Activated T-cell treated with anti-CD3 and anti-CD28 coated beads, Interleukin-2, amount 50 U/mL, for 24 hours (primary cell): ENCODE data around the gene ZIC1.

Experiments
- DNase-seq: peaks from one replicate; pipeline ENCODE4 v3.0.0-alpha.2; 2020
- H3K27ac Mint-ChIP-seq: 2 replicates; pipeline ENCODE4 v1.8.0; 2020; ENCODE audit warnings: mild to moderate bottlenecking, mixed read lengths
- H3K27me3 Mint-ChIP-seq: 2 replicates; pipeline ENCODE4 v1.8.0; 2020; ENCODE audit warnings: mixed read lengths
- H3K36me3 Mint-ChIP-seq: 2 replicates; pipeline ENCODE4 v1.8.0; 2020; ENCODE audit warnings: low read depth, mixed read lengths
- H3K4me1 Mint-ChIP-seq: 2 replicates; pipeline ENCODE4 v1.8.0; 2020; ENCODE audit warnings: low read depth, mixed read lengths
- H3K4me3 Mint-ChIP-seq: 2 replicates; pipeline ENCODE4 v1.8.0; 2020; ENCODE audit warnings: mild to moderate bottlenecking, moderate library complexity, mixed read lengths
- H3K9me3 Mint-ChIP-seq: 2 replicates; pipeline ENCODE4 v1.8.0; 2020; ENCODE audit warnings: mixed read lengths

ZIC1 gene

DNA sequence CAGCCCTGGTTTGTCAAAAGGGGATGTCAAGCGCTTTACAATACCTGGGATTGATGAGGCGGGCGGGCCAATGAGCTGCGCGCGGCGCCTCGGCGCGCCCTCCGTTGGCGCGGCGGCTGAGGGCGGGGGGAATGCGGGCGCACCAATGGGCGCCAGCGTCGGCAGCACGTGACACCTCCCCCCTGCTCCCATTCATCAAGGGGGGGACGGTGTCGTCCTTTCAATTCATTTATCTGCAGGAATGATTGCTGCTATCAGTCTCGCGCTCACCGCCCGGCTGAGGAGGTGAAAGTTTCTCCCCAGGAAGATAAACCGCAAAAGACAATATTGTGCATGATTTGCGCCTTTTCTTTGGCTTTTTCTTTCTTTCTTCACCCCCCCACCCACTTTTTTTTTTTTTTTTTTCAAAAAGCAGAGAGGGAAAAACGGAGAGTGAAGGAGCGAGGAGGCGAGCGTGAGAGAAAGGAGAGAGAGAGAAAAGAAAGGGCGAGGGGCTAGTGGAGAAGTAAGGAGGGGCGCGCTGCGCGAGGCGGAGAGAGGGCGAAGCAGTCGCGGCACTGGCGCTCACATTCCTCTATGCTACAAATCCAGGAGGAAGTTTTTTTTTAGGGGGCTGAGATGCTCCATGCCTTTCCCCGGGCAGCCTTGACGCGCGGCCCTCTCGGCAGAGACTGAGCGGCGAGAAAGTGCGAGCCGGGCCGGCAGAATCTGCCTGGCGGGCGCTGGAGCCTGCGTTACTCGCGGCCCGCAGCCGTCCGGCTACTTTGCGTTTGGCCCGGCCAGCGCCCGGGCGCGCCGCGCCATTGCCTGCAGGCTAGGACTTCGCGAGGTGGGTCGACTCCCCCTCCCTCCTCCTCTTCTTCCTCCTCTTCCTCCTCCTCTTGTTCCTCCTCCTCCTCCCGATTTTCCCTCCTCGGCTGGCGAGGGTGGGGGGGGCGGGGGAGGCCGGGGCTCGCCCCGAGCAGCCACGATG is at the start of gene ZIC1:
Gene ZIC1 (plus strand): TSS at position 223 of the 973 bp plus-strand sequence. CDS start 748 bp downstream, at position 971.
- peak within 1 kb of the TSS; percentile 68 for H3K27ac Mint-ChIP-seq
- H3K36me3 Mint-ChIP-seq, result no peaks in the 10 kb centered on the region
- H3K4me3 Mint-ChIP-seq, result peak within 1 kb of the TSS; percentile 18
- DNase-seq, result no peak
- H3K4me1 Mint-ChIP-seq, result peaks cover 40% of the 10 kb centered on the region
- peaks cover 6% of the 10 kb centered on the region for H3K9me3 Mint-ChIP-seq
- H3K27me3 Mint-ChIP-seq, result peaks cover 87% of the 10 kb centered on the region

DNA sequence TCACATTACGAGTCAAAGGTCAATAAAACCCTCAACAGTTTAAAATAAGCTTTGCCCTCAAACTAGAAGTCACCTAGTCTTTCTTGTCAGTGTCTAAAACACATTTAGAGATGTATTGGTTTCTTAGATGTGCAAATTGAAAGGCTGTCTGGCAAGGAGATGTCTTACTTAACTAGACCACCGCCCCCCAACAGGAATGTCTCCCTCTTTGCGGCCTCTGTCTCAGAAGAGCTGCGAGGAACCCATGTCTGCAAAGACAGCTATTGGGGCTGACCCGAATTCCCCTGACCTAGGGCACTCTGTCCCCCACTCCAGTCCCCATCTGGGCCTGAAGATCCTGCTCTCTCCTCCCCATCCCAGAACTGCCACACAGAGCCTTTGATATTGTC is 49.1 kb upstream of the ZIC1 start:
- H3K36me3 Mint-ChIP-seq, result no peaks in the 10 kb centered on the region

DNA sequence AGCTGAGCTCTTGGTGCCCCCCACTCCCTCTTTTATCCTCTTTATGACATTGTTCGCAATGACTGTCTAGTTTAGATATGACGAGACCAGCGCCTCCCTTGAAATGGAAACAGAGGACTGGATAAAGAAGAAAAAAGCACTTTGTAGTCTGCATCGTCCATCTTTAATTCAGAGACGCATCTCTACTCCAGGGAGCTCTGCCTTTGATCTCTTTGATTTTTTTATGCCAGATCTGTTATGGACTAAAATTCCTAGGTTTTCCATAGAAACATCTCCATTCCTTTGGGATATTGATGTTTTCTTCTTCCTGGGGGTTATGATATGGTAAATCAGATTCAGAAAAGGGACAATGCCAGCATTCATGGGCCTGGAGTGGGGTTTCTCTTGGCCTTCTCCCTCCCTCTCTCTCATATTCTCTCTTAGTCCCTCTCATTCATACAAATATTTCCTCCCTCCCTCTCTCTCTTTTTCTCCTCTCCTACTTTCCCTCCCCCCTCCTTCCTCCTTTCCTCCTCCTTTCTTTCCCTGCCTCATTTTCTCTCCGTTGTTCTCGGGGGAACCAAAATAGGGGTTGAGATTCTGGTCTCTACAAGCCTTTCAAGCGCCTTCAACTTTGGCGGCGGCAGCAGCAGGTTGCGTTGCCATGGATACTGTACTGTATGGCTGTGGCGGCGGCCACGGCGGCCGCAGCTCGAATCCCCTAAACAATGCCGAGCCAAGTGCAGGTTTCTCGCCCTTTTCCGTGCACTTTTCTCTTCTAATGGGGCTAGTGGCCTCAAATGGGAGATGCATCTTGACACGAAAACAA is 48.3 kb upstream of the ZIC1 start:
- H3K4me1 Mint-ChIP-seq, result peaks cover 2% of the 10 kb centered on the region
- H3K9me3 Mint-ChIP-seq, result peaks cover 2% of the 10 kb centered on the region
- no peak overlapping the region for H3K27ac Mint-ChIP-seq
- peaks cover 73% of the 10 kb centered on the region for H3K27me3 Mint-ChIP-seq
- H3K36me3 Mint-ChIP-seq, result no peaks in the 10 kb centered on the region
- DNase-seq, result no peak
- H3K4me3 Mint-ChIP-seq, result no peak overlapping the region

More for the DNA sequence above, 49.1 kb upstream of the ZIC1 start:
- Mint-ChIP-seq H3K4me1 (peaks cover 2% of the 10 kb centered on the region), H3K27me3 (peaks cover 73% of the 10 kb centered on the region), H3K9me3 (peaks cover 5% of the 10 kb centered on the region), H3K27ac (no peak overlapping the region), H3K4me3 (no peak overlapping the region)
- DNase-seq, result no peak

DNA sequence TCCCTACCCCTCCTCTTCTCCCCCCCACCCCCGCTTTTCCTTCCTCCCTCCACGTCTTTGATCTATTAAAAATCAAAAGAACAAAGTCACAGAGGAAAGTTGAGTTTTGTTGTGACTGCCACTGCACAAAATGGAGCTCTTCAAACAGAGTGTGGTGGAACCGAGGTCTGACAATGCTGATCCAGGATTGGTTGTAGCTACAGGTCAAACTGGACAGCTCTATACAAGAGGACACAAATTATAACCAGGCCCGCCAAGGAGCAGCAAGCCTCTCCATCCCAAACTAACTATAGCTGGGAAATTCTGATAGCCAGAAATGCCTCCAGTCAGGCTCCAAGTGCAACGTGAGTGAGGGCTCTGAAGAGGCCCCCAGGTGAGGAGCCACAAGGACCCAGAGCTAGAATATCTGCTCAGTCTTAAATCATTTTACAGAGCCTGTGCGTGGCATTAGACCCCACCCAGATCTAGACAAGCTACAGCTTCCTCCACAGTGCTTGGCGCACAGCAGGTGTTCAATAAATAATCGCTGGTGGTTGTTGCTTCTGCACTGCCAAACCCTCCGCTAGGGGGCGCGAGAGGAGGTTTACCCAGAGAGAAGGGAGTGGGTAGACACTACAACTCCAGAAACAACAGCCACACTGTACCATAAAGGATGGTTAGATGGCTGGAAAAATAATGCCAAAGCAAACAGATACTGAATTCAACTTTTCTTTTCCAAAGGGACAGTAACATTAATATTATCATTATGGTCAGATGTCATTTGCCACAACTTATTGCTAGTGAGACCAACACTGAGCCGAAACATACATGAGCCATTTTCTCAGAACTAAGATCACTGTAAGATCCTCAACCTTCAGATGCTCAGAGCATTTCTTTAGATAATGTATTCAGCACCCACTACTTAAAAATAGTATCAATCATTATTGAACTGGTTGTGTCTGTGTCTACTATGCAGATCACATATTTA is 47.4 kb upstream of the ZIC1 start:
- Mint-ChIP-seq H3K4me1 (peaks cover 2% of the 10 kb centered on the region), H3K27ac (no peak overlapping the region), H3K27me3 (peaks cover 64% of the 10 kb centered on the region), H3K36me3 (no peaks in the 10 kb centered on the region), H3K4me3 (no peak overlapping the region), H3K9me3 (peaks cover under 1% of the 10 kb centered on the region)
- peak; percentile 43 for DNase-seq

DNA sequence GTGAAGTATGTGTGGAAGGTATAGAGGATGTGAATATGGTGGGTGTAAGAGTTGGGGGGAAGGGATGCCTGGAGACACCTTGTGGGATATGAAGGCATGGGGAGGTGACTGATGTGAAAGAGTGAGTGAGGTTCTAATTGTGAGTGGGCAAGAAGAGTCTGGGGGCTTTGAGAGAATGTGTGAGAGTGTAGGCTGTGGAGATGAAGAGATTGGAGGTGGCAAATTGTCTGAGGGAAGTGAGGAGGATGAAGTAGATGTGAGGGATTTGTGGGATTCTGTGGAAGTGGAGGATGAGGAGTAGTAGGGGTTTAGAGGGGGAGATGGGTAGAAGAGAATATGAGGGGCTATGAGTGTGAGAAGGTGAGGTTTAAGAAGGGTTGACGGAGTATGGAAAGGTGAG is 44.4 kb upstream of the ZIC1 start:
- H3K27me3 Mint-ChIP-seq, result peaks cover 57% of the 10 kb centered on the region
- no peak overlapping the region for H3K27ac Mint-ChIP-seq
- H3K36me3 Mint-ChIP-seq, result no peaks in the 10 kb centered on the region

DNA sequence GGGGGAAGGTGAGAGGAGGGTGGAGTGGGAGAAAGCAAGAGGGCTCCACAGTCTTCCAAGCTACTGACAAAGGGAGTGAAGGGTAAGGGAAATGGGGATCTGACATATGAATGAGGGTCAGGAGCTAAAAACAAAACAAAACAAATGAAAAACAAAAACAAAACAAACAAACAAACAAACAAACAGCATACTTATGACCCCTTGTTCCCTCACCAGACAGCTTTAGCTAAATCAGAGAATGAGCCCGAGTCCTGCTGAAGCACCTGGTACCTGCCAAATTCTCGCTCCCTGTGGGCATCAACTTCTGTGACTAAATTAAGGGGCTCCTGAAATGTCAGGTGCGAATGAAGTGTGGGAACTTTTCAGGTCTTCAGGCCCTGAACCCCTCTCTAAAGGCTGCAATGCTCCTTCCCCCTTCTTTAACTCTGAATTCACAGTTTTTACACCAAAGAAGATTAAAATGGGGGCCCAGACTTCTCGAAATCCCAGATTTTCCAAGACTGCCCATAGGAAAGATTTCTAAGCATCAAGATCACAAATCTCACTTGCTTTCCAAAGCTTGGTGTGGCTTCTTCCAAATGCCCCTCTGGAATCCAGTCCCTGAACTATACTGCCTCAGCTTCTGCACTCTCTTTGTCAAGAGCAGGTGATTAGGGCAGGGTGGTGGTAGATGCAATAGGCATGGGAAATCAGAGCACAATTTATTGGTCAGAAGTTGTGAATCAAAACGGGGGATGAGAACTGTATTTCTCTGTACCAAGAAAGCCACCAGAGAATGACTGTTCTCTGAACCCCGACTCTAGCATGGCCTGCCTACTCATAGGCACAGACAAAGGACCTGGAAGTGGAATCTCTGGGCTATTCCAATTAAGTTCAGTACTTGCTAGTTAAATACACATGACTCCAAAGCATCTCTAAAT is 43.7 kb upstream of the ZIC1 start:
- Mint-ChIP-seq H3K36me3 (no peaks in the 10 kb centered on the region), H3K4me3 (no peak overlapping the region), H3K4me1 (peaks cover 2% of the 10 kb centered on the region), H3K27me3 (peaks cover 57% of the 10 kb centered on the region), H3K27ac (no peak overlapping the region), H3K9me3 (no peaks in the 10 kb centered on the region)
- no peak for DNase-seq

More for the DNA sequence above, 44.4 kb upstream of the ZIC1 start:
- Mint-ChIP-seq H3K4me3 (no peak overlapping the region), H3K4me1 (peaks cover 2% of the 10 kb centered on the region), H3K9me3 (no peaks in the 10 kb centered on the region)
- no peak for DNase-seq

DNA sequence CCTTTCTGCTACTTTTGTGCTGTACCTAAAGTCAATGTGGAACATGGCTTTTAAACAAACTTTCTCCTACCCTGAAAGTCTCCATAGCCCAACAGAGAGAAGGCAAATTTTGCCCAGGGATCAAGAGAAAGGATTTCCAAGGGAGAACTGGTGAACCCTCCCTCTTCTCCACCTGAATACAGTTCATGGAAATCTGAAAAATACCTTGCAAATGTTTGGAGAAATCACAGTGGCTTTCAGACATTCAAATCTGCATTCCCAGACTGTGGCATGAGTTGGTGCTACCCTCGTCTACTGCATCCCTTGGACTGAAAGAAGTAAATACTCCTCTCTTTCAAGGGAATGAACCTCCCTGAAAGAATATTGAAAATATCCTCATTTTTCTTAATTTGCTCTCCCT is 41.5 kb upstream of the ZIC1 start:
- Mint-ChIP-seq H3K36me3 (no peaks in the 10 kb centered on the region), H3K27ac (no peak overlapping the region), H3K4me3 (no peak overlapping the region), H3K9me3 (peaks cover 3% of the 10 kb centered on the region), H3K27me3 (peaks cover 61% of the 10 kb centered on the region), H3K4me1 (no peaks in the 10 kb centered on the region)
- DNase-seq, result no peak

DNA sequence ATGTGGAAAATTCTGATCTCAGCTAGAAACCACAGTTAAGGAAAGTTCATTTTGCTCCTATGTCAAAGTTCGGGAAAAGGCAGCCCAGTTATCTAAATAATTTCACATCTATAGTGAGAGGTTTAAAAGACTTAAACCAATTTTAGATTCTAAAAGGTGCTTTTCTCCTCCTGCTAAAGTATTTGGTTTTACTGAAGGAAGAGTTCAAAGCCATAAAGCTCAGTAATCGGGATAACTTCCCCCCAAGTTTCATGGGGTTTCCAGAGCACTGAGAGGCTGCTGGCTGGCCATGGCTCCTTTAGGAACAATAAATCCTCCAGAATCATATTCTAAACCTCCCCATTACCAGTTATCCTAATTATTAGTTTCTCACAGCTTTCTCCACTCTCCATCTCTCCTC is 41.0 kb upstream of the ZIC1 start:
- no peaks in the 10 kb centered on the region for H3K36me3 Mint-ChIP-seq

DNA sequence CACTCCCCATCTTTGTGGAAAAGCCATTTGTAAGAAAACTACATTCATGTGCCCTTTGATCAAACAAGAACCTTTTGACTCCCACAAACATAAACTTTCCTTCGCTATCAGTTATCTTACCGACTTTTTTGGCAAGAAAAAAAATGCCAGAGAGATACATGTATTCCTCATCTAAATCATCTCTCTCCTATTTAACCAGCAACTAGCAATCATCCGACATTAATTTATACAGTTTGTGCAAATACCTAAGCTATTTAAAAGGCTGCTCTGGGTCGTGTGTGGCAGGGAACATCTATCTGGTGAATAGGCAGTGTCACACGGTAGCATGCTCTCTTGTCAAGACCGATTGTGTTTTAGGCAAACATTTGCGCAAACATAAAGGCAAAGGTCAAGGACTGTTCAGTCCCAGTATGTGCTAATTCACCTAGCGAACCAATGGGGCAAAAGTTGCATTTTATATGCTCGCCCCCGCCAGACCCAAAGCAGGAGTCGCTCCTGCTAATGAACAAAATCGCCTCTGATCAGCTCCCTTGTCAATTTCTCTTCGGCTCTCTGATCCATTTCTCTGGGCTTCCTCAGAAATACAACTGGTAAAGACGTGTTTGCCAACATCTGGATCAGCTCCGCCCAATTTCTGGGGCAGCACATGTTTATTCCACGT is 40.5 kb upstream of the ZIC1 start:
- Mint-ChIP-seq H3K36me3 (no peaks in the 10 kb centered on the region), H3K27me3 (peaks cover 71% of the 10 kb centered on the region), H3K4me1 (no peaks in the 10 kb centered on the region), H3K9me3 (peaks cover 9% of the 10 kb centered on the region), H3K4me3 (no peak overlapping the region), H3K27ac (no peak overlapping the region)
- DNase-seq, result no peak

More for the DNA sequence above, 41.0 kb upstream of the ZIC1 start:
- no peak for DNase-seq
- H3K9me3 Mint-ChIP-seq, result peaks cover 4% of the 10 kb centered on the region
- H3K27me3 Mint-ChIP-seq, result peaks cover 65% of the 10 kb centered on the region
- no peak overlapping the region for H3K27ac Mint-ChIP-seq
- H3K4me1 Mint-ChIP-seq, result no peaks in the 10 kb centered on the region
- H3K4me3 Mint-ChIP-seq, result no peak overlapping the region

DNA sequence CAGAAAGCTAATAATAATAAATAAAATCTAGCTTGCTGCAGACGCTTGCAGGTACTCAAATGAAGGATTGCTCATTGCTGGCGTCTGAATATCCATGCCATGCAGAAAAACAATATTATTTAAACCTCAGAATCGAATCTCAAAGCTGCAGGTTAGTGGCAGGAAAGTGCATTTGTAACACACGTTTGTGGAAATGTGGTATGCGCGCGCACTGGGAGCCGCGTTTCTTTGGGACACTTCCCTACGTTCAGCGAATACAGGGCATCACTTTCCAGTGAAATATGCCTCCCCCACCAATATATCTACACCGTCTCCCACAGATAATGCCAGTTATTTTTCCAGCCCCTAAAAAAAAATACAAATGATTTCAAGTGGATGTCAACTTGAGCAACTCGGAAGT is 39.9 kb upstream of the ZIC1 start:
- peaks cover 9% of the 10 kb centered on the region for H3K9me3 Mint-ChIP-seq
- H3K27me3 Mint-ChIP-seq, result peaks cover 76% of the 10 kb centered on the region
- no peaks in the 10 kb centered on the region for H3K36me3 Mint-ChIP-seq
- DNase-seq, result no peak
- no peak overlapping the region for H3K27ac Mint-ChIP-seq
- H3K4me1 Mint-ChIP-seq, result no peaks in the 10 kb centered on the region
- no peak overlapping the region for H3K4me3 Mint-ChIP-seq

DNA sequence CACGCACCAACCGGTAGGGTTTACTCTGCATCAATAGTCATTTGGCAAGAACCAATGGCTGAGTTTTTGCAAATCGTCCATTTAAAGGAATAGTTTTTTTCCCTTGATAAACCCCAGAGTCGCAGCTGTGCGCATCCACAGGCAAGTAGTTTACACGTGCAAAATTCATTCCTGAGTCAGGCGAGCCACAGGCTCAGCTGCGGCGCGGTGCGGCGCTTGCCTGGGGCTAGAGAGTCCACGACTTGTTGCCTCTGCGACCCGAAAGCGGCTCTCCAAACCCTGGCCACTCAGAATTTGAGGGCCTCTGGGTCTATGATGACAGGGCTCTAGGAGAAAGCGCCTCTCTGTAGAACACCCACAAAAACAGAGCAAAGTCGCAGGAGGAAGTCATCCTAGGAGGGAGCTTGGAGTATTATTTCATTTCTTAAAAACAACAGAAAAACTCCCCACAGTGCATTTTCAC is 39.5 kb upstream of the ZIC1 start:
- Mint-ChIP-seq H3K9me3 (peaks cover 9% of the 10 kb centered on the region), H3K36me3 (no peaks in the 10 kb centered on the region), H3K4me3 (no peak overlapping the region), H3K27ac (no peak overlapping the region), H3K4me1 (no peaks in the 10 kb centered on the region), H3K27me3 (peaks cover 79% of the 10 kb centered on the region)
- DNase-seq, result no peak

DNA sequence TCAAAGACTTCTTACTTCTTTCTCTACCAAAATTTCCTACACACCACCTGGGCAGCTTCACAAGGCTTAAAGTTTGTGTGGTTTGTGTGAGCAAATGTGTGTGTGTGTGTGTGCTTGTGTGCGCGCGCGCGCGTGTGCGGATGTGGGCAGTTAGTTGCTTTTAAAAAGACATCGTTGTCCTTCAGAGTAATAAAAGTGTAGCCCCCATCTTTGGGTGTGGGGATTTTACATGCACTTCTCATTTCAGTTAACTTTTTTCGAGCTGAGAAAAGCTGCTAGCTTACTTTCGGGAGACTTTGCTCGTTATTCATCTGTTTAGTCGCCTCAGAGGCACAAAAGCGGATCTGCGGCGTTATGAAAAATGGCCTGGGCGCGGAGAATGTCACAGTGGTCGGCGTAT is 38.8 kb upstream of the ZIC1 start:
- Mint-ChIP-seq H3K4me1 (no peaks in the 10 kb centered on the region), H3K27ac (no peak overlapping the region), H3K36me3 (no peaks in the 10 kb centered on the region), H3K27me3 (peaks cover 77% of the 10 kb centered on the region), H3K4me3 (no peak overlapping the region), H3K9me3 (peaks cover 9% of the 10 kb centered on the region)
- no peak for DNase-seq

DNA sequence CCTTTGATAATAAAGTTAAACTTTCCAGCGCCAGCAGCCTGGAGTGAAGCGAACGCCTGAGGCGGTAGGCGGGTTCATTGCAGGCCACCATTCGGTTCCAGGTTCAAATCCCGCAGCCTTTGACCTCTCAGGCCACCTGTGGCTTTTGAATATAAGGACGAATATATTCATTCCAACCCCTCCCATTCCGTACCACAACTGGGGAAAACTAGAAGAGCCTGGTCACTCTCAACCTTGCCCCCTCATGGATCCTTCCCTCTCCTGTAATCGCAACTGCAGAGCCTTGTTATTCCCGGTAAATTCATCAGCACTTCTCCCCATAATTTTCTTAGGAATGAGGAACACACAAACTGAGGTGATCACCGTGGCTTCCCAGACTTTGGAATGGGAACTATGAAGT is 38.0 kb upstream of the ZIC1 start:
- H3K9me3 Mint-ChIP-seq, result peaks cover 9% of the 10 kb centered on the region
- no peaks in the 10 kb centered on the region for H3K36me3 Mint-ChIP-seq
- H3K27me3 Mint-ChIP-seq, result peaks cover 79% of the 10 kb centered on the region
- DNase-seq, result no peak
- H3K27ac Mint-ChIP-seq, result no peak overlapping the region
- H3K4me1 Mint-ChIP-seq, result no peaks in the 10 kb centered on the region
- no peak overlapping the region for H3K4me3 Mint-ChIP-seq
